GM18517 (cell line): ENCODE results near the gene SCAPER.
A peak's percentile ranks its signal among the peaks of the same experiment; 100 is the strongest.

Experiments
- ATAC-seq: cut with Tn5 transposase; IDR thresholded peaks from one replicate; pipeline ENCODE4 v1.9.1; 2021; ENCODE audit warnings: mild to moderate bottlenecking, moderate library complexity; ENCODE audit not compliant: unreplicated experiment

The SCAPER gene

DNA sequence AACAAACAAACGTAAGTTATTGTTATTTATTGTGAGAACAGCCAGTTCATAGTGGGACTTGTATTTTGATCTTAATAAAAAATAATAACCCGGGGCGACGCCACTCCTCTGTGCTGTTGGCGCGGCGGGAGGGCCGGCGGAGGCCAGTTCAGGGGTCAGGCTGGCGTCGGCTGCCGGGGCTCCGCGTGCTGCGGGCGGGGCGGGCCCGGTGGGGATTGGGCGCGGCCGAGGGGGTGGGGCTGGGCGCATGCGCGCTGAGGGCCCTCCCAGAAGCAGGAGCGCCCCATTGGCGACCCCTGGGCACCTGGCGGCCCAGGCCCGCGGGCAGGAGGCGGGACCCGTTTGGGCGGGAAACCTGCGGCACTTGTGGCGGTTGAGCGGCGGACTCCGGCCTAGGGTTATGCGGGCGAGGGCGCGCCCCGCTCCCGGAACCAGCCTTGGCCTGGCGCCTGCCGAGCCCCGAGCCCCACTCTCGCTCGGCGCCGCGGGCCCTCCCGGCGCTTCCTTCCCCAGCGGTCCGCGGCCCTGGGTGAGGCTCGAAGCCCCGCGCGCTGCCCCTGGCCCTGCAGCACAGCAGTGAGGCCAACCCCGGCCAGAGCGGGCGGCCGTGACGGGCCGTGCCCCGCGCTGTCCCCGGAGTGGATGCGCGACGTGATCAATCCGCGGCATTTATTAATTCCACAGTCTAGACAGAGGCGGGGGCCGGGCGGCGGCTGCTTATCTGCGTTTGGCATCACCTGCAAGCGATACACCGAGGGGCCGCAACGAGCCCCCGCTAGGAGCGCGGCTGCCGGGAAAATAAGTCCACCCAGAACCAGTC, 562.5 kb downstream of the SCAPER start:
- no peak for ATAC-seq

DNA sequence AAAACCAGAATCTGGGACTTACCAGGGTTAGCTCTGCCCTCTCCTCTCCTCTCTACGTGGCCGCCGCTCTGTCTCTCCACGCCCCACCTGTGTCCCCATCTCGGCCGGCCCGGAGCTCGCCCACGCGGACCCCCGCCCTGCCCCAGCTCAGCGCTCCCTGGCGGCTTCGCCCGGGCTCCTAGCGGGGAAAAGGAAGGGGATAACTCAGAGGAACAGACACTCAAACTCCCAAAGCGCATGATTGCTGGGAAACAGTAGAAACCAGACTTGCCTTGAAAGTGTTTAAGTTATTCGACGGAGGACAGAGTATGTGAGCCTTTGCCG, 563.1 kb downstream of the SCAPER start:
- ATAC-seq, result no peak

DNA sequence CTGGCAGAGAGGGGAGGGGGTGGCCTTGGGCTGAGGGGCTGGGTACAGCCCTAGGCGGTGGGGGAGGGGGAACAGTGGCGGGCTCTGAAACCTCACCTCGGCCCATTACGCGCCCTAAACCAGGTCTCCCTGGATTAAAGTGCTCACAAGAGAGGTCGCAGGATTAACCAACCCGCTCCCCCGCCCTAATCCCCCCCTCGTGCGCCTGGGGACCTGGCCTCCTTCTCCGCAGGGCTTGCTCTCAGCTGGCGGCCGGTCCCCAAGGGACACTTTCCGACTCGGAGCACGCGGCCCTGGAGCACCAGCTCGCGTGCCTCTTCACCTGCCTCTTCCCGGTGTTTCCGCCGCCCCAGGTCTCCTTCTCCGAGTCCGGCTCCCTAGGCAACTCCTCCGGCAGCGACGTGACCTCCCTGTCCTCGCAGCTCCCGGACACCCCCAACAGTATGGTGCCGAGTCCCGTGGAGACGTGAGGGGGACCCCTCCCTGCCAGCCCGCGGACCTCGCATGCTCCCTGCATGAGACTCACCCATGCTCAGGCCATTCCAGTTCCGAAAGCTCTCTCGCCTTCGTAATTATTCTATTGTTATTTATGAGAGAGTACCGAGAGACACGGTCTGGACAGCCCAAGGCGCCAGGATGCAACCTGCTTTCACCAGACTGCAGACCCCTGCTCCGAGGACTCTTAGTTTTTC, 563.6 kb downstream of the SCAPER start:
- no peak for ATAC-seq

DNA sequence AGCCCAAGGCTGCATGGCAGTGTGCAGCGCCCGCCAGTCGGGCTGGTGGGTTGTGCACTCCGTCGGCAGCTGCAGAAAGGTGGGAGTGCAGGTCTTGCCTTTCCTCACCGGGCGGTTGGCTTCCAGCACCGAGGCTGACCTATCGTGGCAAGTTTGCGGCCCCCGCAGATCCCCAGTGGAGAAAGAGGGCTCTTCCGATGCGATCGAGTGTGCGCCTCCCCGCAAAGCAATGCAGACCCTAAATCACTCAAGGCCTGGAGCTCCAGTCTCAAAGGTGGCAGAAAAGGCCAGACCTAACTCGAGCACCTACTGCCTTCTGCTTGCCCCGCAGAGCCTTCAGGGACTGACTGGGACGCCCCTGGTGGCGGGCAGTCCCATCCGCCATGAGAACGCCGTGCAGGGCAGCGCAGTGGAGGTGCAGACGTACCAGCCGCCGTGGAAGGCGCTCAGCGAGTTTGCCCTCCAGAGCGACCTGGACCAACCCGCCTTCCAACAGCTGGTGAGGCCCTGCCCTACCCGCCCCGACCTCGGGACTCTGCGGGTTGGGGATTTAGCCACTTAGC, 564.3 kb downstream of the SCAPER start:
- ATAC-seq, result no peak

DNA sequence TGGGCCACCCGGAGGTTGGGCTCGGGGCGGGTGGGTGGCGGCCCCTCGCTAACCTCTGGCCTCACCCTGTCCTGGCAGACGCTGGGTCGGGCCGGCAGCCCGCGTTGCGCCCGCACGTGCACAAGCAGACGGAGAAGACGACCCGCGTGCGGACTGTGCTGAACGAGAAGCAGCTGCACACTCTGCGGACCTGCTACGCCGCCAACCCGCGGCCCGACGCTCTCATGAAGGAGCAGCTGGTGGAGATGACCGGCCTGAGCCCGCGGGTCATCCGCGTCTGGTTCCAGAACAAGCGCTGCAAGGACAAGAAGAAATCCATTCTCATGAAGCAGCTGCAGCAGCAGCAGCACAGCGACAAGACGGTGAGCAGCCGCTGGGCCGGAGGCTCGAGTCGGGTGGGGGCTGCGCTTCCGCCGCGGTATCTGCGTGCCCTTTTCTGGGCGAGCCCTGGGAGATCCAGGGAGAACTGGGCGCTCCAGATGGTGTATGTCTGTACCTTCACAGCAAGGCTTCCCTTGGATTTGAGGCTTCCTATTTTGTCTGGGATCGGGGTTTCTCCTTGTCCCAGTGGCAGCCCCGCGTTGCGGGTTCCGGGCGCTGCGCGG, 564.8 kb downstream of the SCAPER start:
- no peak for ATAC-seq

DNA sequence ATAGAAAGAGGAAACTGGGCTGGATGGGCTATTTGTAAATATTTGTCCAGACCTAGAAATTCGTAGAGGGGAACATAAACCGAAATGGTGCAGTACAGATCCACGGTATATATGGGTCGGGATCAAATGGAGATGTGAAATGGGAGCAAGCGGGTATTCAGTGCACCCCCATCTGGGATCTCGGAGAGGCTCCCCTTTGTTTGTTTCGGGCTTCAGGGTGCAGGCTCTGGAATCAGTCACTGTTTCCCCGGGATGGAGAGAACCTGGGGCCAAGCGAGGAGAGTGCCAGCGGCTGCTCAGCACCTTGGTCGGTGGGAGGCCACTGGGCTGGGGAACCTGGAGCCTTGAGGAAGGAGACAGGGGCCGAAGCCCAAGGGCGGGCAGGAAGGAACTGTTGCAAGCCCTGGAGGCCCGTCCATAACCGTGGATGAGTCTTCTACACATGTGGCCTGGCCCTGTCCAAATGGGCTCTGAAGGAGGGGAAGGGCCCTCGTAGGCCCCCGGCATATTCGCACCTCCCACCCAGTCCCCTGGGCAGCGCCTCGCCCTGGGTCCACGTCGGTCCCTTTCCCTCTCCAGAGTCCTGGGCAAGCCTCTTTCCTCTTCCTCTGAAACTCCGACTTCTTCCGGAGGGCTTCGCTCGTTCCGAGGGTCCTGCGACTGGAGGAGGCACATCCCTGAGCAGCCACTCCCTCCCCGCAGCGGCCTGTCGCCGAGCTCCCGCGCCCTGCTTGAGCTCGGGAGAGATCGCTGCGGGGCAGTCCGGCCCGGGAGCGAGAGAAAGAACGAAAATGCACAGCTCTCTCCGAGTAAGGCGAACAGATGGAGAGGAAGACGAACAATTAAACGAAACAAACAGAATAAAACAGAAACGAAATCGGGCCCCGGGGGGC, 565.6 kb downstream of the SCAPER start:
- ATAC-seq, result no peak

DNA sequence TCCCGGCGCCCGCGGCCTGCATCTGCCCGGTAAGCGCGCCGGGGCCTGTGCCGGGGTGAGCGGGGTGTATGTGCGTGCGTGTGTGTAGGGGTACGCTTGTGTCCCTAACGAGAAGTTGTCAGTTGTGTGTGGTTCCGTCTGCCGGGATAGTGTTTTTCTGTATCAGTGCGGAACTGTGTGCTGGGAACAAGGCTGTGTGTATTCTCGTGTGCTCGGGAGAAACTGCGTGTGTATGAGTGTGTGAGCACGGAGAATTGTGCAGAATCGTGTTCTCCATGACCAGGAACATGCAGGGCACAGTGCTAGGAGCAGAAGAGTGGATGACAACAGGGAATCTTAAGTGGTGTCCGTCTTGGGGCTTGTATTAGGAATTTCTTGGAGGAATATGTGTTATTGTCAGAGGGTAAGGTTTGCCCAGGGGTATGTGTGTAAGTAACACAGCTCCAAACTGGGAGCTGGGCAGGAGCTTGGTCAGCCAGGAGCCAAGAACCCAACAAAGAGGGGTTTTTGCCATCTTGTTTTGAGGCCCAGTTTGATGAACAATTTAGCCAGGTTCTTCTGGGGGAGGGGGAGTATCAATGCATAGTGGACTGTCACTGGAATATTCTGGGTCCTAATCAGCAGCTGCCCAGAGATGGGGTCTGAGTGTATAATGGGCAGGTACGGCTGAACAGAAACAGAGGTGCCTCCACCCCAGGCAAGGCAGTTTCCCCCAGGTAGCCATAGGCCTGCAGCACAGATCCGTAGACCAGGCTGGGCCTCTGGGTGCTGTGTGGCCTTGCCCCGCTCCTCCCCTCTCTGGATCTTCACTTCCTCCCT, 566.4 kb downstream of the SCAPER start:
- ATAC-seq, result no peak

DNA sequence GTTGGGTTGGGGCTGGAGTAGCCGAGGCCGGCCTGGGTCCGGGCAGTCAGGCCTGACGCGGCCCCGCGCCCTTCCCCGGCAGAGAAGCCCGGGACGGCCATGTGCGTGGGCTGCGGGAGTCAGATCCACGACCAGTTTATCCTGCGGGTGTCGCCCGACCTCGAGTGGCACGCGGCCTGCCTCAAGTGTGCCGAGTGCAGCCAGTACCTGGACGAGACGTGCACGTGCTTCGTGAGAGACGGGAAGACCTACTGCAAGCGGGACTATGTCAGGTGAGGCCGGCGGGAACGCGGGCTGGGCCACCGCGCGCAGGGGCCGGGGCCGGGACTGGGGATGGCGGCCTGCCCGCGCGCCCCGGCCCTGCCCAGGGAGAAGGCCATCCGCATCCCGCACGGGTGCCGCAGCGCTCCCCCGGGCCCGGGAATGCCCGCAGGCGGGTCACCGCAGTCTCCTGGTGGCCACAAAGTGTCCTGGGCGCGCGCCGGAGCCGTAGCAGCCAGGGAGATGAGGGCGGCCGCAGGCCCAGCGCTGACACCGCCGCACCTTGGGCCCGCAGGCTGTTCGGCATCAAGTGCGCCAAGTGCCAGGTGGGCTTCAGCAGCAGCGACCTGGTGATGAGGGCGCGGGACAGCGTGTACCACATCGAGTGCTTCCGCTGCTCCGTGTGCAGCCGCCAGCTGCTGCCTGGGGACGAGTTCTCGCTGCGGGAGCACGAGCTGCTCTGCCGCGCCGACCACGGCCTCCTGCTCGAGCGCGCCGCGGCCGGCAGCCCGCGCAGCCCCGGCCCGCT, 567.2 kb downstream of the SCAPER start:
- no peak for ATAC-seq

DNA sequence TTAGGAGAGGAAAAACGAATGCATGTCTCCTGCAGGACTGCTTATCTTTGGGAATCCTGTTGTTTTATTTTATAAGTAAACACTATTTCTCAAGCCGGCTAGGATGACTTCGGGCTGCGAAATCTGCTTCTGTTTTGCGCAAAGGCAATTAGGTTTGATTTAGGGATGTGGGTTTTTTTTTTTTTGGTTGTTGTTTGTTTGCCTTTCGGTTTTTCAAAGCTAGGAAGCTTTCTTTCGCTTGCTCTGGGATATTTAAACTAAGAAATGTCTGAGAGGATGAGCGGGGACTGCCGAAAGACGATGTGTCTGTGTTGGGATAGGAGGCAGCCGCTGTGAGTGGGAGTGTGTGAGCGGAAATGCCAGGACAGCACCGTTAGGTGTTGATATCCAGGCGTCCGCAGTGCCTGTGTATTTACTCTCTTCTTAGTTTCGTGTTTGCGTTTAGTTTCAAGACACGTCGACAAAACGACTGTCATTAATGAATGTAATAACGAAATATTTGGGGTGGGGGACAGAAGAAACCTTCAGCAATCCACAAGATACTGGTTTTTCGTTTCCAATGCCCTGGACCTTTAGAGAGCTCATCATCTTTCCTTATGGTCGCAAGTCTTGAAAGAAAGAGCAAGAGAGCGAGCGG, 568.0 kb downstream of the SCAPER start:
- no peak for ATAC-seq

DNA sequence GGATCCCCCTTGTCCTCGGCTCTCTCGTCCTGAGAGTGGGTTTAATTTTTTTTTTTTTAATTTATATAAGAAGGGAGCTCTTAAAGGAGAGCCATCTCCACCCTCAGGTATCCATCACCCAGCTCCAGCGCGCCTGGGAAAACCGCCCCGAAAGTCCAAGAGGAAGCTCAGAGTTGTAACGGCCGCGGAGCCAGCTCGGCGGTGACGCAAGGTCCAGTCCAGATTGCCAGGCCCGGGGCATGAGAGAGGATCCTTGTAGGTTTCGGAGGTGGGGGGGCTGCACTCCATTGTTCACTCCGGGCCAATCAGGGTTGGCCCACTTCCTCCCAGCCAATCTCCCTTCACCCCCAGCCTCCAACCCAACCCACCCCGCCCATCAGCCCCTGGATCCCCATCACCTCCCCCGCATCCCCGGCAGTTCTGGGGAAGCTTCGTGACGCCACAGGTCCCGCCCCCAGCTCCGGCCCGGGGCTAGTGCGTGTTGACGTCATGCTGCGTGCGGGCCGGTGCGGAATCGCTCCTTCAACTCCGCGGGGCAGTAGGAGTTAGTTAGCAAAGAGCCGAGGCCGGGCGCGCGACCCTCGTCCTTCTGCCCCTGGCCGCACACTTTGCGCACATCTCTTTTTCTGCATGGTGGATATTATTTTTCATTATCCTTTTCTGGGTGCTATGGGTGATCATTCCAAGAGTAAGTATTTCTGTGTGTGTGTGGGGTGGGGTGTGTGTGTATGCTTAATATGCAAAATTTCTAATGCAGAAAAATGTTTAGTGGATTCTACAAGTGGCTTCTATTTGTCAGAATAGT, 568.7 kb downstream of the SCAPER start, which contains the start of gene ISL2:
Gene ISL2, plus strand, starts transcription at position 520 of the 805 bp plus-strand sequence. Its CDS starts 111 bp downstream, at position 631.
- ATAC-seq, result peak; percentile 45

DNA sequence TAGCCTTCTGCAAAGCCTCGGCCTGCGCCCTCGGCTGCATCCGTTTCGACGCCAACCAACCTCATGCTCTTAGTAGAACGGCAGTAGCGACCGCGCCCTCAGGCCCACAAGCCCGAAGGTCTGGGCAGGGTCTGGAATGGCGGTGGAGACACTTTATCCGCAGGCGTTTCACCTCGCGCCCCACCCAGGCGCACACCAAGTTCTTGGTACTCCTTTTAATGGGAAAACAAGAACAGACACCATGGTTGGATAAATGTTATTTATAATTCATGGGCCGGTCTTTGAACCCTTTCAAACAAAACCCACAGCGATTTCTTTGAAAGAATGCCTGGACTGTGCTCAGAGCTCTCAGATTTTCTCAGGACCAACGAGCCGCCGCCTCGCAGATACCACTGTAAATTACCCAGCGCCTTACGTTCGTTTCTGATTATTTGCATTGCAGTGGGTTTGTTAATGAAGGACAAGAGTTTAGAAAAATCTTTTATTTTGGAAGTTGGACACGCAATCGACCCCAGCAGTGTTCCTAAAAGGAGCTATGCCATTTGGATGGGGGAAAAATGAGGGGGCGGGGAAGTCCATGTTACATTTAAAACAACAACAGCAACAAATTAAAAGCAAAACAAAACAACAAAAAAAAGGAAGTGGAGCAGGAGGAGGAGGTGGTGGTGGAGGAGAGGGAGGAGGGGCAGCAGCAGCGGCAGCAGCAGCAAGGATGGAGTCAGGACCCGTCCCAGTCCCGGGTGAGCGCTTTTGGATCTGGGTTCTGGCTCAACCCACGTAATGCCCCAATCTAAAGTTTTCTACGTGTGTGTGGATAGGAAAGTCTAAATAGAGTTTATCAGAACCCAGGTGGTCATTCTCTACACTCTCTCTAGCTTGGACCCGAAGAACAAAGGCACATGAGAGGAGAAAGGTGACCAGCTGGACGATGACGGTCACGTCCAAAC, 569.6 kb downstream of the SCAPER start:
- ATAC-seq, result peak; percentile 8

DNA sequence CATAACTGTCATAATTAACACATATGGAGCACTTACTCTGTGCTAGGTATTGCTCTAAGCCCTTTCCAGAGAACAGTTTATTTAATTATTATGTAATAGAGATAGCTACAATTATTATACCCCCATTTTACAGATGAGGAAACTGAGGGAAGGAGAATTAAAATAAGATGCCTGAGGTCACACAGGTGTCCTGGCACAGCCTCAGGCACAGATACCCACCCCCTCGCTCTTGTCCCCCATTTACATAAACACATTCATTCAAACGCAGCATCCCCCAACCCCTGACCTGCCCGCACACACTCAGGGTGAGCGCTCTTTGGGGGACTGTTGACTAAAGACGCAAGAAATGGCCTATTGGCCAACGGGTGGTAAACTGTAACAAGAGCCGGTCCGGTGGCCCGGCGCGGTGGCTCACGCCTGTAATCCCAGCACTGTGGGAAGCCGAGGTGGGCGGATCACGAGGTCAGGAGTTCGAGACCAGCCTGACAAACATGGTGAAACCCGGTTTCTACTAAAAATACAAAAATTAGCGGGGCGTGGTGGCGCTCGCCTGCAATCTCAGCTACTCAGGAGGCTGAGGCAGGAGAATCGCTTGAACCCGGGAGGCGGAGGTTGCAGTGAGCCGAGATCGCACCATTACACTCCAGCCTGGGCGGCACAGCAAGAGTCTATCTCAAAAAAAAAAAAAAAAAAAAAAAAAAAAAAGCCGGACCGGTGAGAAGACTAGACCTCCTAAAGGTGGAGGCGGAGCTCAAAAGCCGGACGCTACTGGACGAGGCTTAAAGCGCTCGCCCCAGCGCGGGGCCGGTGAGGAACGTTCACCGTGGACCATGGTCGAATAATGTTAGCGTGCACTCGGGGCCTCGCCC, 570.5 kb downstream of the SCAPER start:
- ATAC-seq, result no peak

DNA sequence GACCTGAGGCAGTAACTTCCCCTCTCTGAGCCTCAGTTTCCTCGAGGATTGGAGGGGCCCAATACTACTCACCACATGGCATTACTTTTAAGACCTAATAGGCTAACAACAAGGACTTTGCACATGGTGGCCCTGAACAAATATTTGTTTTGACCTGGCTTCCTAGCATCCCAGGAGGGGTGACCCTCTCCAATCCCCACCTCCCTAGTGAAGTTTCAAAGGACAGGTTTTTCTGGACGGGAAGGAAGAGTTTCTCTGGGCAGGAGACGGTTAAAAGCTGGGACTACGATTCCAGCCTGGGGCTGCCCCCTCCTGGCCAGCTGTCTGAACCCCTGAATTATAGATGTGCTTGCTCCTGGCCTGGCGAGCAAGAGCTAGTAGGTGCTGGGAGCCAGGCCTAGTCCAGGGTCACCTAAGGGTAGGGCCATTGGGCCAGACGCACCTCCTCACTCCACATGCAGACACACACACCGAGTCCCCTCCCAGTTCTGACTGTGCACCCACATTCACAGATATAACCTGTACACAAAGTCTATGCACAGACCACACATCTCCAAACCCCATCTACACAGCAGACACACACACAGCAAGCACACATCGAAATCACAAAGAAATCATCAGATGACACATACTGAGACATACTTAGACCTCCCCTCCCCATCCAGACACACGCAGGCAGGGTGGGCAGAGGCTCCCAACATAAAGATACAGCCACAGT, 571.3 kb downstream of the SCAPER start:
- ATAC-seq, result no peak

DNA sequence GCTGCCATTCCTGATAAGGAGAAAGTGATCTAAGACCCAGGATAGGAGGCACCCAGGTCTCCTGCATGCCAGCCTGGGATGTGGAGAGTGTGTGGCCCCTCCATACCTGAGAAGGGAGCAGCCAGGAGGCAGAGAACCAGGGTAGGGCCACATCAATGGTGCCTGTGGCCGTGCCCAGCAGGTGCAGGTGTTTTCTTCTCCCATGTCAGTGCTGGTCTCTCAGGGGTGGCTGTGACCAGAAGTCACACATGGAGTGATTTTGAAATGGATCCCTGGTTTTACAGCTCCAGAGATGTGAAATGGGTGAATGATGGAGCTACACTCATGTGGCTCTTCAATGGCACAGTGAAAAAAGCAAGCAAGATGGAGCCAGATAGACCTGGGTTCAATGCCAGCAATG, 571.8 kb downstream of the SCAPER start:
- no peak for ATAC-seq

DNA sequence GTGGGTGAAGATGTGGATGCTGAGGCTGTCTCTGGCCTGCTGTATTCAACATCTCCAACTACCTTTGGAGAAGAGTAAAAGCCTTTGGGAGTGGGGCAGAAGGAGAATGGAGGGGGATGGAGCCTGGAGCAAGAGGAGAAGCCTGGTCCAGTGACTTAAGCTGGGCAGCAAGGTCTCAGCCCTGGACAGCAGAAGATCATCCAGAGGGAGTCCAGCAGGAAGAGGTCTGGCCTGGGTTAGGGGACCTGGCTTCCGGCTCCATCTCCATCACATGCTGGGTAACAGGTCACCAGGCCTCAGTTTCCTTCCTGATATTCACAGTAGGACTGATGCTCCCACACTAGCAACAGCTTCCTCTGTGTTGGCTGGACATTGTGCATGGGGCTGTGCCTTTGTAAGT, 572.3 kb downstream of the SCAPER start:
- no peak for ATAC-seq
